GM19455 (cell line): Measurements from ENCODE around the gene PARD6G.

ENCODE experiments used
- ATAC-seq: cut with Tn5 transposase; IDR thresholded peaks from one replicate; pipeline ENCODE4 v1.9.1; 2021; ENCODE audit not compliant: unreplicated experiment

Gene PARD6G

GRCh38 chr18:80148326-80149199 is 98.8 kb downstream of the PARD6G start:
- ATAC-seq = no peak

- peak; percentile 92 for ATAC-seq
Observed at GRCh38 chr18:80147418-80148325, 99.6 kb downstream of the PARD6G start.

- peak; percentile 48 for ATAC-seq
Observed at GRCh38 chr18:80147037-80147417, 100.3 kb downstream of the PARD6G start.

GRCh38 chr18:80145196-80145804 is 102.0 kb downstream of the PARD6G start:
- ATAC-seq = no peak

- ATAC-seq = no peak
Observed at GRCh38 chr18:80143881-80144280, 103.4 kb downstream of the PARD6G start.

GRCh38 chr18:80140455-80140985 is 106.8 kb downstream of the PARD6G start:
- ATAC-seq = no peak

- no peak for ATAC-seq
Observed at GRCh38 chr18:80137976-80138375, 109.3 kb downstream of the PARD6G start.

GRCh38 chr18:80137137-80137536 is 110.2 kb downstream of the PARD6G start:
- ATAC-seq = no peak

- ATAC-seq = no peak
Observed at GRCh38 chr18:80136679-80137078, 110.6 kb downstream of the PARD6G start.

- ATAC-seq = no peak
Observed at GRCh38 chr18:80135136-80135535, 112.2 kb downstream of the PARD6G start.

GRCh38 chr18:80133124-80133523 is 114.2 kb downstream of the PARD6G start:
- no peak for ATAC-seq

- ATAC-seq = no peak
Observed at GRCh38 chr18:80132180-80132812, 115.0 kb downstream of the PARD6G start.

- ATAC-seq = no peak
Observed at GRCh38 chr18:80130555-80130954, 116.8 kb downstream of the PARD6G start.

GRCh38 chr18:80129672-80130367 is 117.5 kb downstream of the PARD6G start:
- no peak for ATAC-seq

GRCh38 chr18:80127635-80128034 is 119.7 kb downstream of the PARD6G start:
- no peak for ATAC-seq

- ATAC-seq = no peak
Observed at GRCh38 chr18:80126797-80127196, 120.5 kb downstream of the PARD6G start.

GRCh38 chr18:80124131-80124530 is 123.2 kb downstream of the PARD6G start:
- no peak for ATAC-seq

- ATAC-seq = no peak
Observed at GRCh38 chr18:80120932-80121331, 126.4 kb downstream of the PARD6G start.

GRCh38 chr18:80119111-80119510 is 128.2 kb downstream of the PARD6G start:
- no peak for ATAC-seq

- ATAC-seq = no peak
Observed at GRCh38 chr18:80115035-80115434, 132.3 kb downstream of the PARD6G start.
